Neural cell (in vitro differentiated cells): Measurements from ENCODE around the gene MUC3A. TPM values are rescaled to one million over a fixed set of nuclear protein-coding genes. Genes with fewer than 3 reads are reported as not detected.

Experiments used
- H2AFZ ChIP-seq: fragments of 200-600, 300-800 bp; sonication (generic), shearing (Covaris generic); 2 replicates; pipeline ENCODE4 v1.6.0; 2014; ENCODE audit warnings: low read depth, mild to moderate bottlenecking, antibody characterized with exemption, low read length, moderate library complexity
- H3F3A ChIP-seq: fragments of 200-600 bp; shearing (Covaris generic); 2 replicates; pipeline ENCODE4 v1.6.1; 2016; ENCODE audit warnings: mild to moderate bottlenecking, moderate library complexity, mixed read lengths, antibody characterized with exemption, low read length; ENCODE audit not compliant: insufficient read depth, poor library complexity, severe bottlenecking
- H3K27ac ChIP-seq: fragments of 200-600, 300-800 bp; sonication (generic), shearing (Covaris generic); 2 replicates; pipeline ENCODE4 v1.5.1; 2014; ENCODE audit warnings: mild to moderate bottlenecking, low read length, moderate library complexity
- H3K27me3 ChIP-seq: fragments of 300-800, 200-600 bp; sonication (generic), shearing (Covaris generic); 2 replicates; pipeline ENCODE4 v1.6.0; 2014; ENCODE audit warnings: mild to moderate bottlenecking, low read depth, low read length, moderate library complexity; ENCODE audit not compliant: insufficient read depth
- H3K36me3 ChIP-seq: fragments of 300-800, 200-600 bp; sonication (generic), shearing (Covaris generic); 2 replicates; pipeline ENCODE4 v1.5.1; 2014; ENCODE audit warnings: mild to moderate bottlenecking, antibody characterized with exemption, low read length, moderate library complexity; ENCODE audit not compliant: insufficient read depth
- H3K4me2 ChIP-seq: fragments of 300-800, 200-600 bp; sonication (generic), shearing (Covaris generic); 2 replicates; pipeline ENCODE4 v1.6.0; 2014; ENCODE audit warnings: mild to moderate bottlenecking, low read length
- H3K4me3 ChIP-seq: fragments of 300-800, 200-600 bp; sonication (generic), shearing (Covaris generic); 2 replicates; pipeline ENCODE4 v1.5.1; 2014; ENCODE audit warnings: mild to moderate bottlenecking, low read length, moderate library complexity
- H3K79me2 ChIP-seq: fragments of 200-600 bp; shearing (Covaris generic); replicated peaks from 2 replicates; pipeline ENCODE4 v1.6.0; 2014; ENCODE audit warnings: mild to moderate bottlenecking, low read length, moderate library complexity; ENCODE audit not compliant: insufficient read depth
- H3K9ac ChIP-seq: fragments of 300-800, 200-600 bp; sonication (generic), shearing (Covaris generic); 2 replicates; pipeline ENCODE4 v1.6.1; 2016; ENCODE audit warnings: mild to moderate bottlenecking, low read length, mixed read lengths
- H3K9me2 ChIP-seq: fragments of 200-600 bp; shearing (Covaris generic); 2 replicates; pipeline ENCODE4 v1.6.1; 2016; ENCODE audit warnings: mild to moderate bottlenecking, low read length, mixed read lengths; ENCODE audit not compliant: insufficient read depth
- H3K9me3 ChIP-seq: fragments of 200-600, 300-800 bp; sonication (generic), shearing (Covaris generic); 2 replicates; pipeline ENCODE4 v1.6.1; 2016; ENCODE audit warnings: mild to moderate bottlenecking, mixed run types, low read length, moderate library complexity, mixed read lengths
- H4K20me1 ChIP-seq: fragments of 200-600 bp; shearing (Covaris generic); 2 replicates; pipeline ENCODE4 v1.6.1; 2016; ENCODE audit warnings: mild to moderate bottlenecking, mixed run types; ENCODE audit not compliant: insufficient read depth
- EP300 ChIP-seq: fragments of 450-650 bp; conservative IDR thresholded peaks from 2 replicates; pipeline ENCODE4 v1.6.1; 2014; ENCODE audit warnings: antibody characterized with exemption, mild to moderate bottlenecking, moderate library complexity; ENCODE audit not compliant: poor library complexity, severe bottlenecking
- EZH2 ChIP-seq: fragments of 200-600, 300-800 bp; shearing (Covaris generic), sonication (generic); IDR thresholded peaks from 2 replicates; pipeline ENCODE4 v1.6.1; 2014; ENCODE audit warnings: antibody characterized with exemption, low read length, borderline replicate concordance, mild to moderate bottlenecking; ENCODE audit not compliant: insufficient read depth, poor library complexity, severe bottlenecking
- MXI1 ChIP-seq: fragments of 450-650 bp; conservative IDR thresholded peaks from 2 replicates; pipeline ENCODE4 v1.6.1; 2014; ENCODE audit warnings: antibody characterized with exemption, mild to moderate bottlenecking; ENCODE audit not compliant: poor library complexity, severe bottlenecking
- POLR2AphosphoS5 ChIP-seq: IDR thresholded peaks from 2 replicates; pipeline ENCODE4 v1.6.1; 2012
- RAD21 ChIP-seq: fragments of 450-650 bp; conservative IDR thresholded peaks from 2 replicates; pipeline ENCODE4 v1.6.1; 2014; ENCODE audit warnings: antibody characterized with exemption, mild to moderate bottlenecking, moderate library complexity
- SMC3 ChIP-seq: fragments of 450-650 bp; conservative IDR thresholded peaks from 2 replicates; pipeline ENCODE4 v1.6.1; 2014; ENCODE audit warnings: antibody characterized with exemption, mild to moderate bottlenecking, moderate library complexity; ENCODE audit not compliant: poor library complexity
- TAF1 ChIP-seq: IDR thresholded peaks from 2 replicates; pipeline ENCODE4 v1.6.1; 2012; ENCODE audit warnings: low read depth
- polyA plus RNA-seq: library from polyadenylated mRNA; depleted of rRNA; stranded (reverse); fragments of >200 nt; gene quantifications from 2 replicates; pipeline ENCODE4 v1.2.3, GENCODE V29; 2014
- TF ChIP-seq, protein P1 (sequence below): IDR thresholded peaks from 2 replicates; pipeline ENCODE4 v1.6.1; 2012; ENCODE audit warnings: borderline replicate concordance
- TF ChIP-seq, protein P2 (sequence below): fragments of 450-650 bp; IDR thresholded peaks from 2 replicates; pipeline ENCODE4 v1.5.1; 2014; ENCODE audit warnings: antibody characterized with exemption, mild to moderate bottlenecking, moderate library complexity; ENCODE audit not compliant: poor library complexity, severe bottlenecking

The MUC3A gene
- polyA plus RNA-seq, 1 donor from 2014 or later, result not detected

DNA sequence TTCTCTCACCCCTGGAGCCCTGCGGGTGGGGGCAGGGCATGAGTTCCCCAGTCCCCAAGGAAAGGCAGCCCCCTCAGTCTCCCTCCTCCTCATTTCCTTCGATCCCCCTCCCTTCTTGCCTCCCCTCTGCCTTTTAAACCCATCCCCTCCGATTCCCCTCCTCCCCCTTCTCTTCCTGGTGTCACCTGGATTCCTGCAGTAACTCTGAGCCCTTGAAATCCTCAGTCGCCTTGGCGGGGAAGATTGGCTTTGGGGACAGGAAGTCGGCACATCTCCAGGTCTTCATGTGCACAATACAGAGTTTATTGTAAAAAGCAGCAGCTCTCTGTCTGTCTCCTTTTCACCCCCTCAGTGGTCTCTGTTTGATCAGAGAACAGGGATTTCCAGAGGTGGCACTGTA, 18.7 kb downstream of the MUC3A start:
- H2AFZ ChIP-seq, result no peak overlapping the region
- H3K36me3 ChIP-seq, result no peaks in the 10 kb centered on the region
- H3F3A ChIP-seq, result no peaks in the 10 kb centered on the region
- no peaks in the 10 kb centered on the region for H3K79me2 ChIP-seq
- no peaks in the 10 kb centered on the region for H4K20me1 ChIP-seq
- no peak overlapping the region for H3K4me2 ChIP-seq
- no peak overlapping the region for H3K4me3 ChIP-seq
- no peaks in the 10 kb centered on the region for H3K9me2 ChIP-seq
- no peak for TF ChIP-seq RAD21
- no peak for TF ChIP-seq EP300
- TF ChIP-seq EZH2, result no peak
- no peak for TF ChIP-seq POLR2AphosphoS5
- TF ChIP-seq TAF1, result no peak
- no peak for TF ChIP-seq SMC3
- no peak for TF ChIP-seq MXI1
- TF ChIP-seq, protein P1, sequence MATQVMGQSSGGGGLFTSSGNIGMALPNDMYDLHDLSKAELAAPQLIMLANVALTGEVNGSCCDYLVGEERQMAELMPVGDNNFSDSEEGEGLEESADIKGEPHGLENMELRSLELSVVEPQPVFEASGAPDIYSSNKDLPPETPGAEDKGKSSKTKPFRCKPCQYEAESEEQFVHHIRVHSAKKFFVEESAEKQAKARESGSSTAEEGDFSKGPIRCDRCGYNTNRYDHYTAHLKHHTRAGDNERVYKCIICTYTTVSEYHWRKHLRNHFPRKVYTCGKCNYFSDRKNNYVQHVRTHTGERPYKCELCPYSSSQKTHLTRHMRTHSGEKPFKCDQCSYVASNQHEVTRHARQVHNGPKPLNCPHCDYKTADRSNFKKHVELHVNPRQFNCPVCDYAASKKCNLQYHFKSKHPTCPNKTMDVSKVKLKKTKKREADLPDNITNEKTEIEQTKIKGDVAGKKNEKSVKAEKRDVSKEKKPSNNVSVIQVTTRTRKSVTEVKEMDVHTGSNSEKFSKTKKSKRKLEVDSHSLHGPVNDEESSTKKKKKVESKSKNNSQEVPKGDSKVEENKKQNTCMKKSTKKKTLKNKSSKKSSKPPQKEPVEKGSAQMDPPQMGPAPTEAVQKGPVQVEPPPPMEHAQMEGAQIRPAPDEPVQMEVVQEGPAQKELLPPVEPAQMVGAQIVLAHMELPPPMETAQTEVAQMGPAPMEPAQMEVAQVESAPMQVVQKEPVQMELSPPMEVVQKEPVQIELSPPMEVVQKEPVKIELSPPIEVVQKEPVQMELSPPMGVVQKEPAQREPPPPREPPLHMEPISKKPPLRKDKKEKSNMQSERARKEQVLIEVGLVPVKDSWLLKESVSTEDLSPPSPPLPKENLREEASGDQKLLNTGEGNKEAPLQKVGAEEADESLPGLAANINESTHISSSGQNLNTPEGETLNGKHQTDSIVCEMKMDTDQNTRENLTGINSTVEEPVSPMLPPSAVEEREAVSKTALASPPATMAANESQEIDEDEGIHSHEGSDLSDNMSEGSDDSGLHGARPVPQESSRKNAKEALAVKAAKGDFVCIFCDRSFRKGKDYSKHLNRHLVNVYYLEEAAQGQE, result no peak
- TF ChIP-seq, protein P2, sequence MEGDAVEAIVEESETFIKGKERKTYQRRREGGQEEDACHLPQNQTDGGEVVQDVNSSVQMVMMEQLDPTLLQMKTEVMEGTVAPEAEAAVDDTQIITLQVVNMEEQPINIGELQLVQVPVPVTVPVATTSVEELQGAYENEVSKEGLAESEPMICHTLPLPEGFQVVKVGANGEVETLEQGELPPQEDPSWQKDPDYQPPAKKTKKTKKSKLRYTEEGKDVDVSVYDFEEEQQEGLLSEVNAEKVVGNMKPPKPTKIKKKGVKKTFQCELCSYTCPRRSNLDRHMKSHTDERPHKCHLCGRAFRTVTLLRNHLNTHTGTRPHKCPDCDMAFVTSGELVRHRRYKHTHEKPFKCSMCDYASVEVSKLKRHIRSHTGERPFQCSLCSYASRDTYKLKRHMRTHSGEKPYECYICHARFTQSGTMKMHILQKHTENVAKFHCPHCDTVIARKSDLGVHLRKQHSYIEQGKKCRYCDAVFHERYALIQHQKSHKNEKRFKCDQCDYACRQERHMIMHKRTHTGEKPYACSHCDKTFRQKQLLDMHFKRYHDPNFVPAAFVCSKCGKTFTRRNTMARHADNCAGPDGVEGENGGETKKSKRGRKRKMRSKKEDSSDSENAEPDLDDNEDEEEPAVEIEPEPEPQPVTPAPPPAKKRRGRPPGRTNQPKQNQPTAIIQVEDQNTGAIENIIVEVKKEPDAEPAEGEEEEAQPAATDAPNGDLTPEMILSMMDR, result no peak
- H3K27ac ChIP-seq, result no peak overlapping the region
- H3K9me3 ChIP-seq, result no peaks in the 10 kb centered on the region
- H3K27me3 ChIP-seq, result peaks cover 51% of the 10 kb centered on the region
- no peak overlapping the region for H3K9ac ChIP-seq

DNA sequence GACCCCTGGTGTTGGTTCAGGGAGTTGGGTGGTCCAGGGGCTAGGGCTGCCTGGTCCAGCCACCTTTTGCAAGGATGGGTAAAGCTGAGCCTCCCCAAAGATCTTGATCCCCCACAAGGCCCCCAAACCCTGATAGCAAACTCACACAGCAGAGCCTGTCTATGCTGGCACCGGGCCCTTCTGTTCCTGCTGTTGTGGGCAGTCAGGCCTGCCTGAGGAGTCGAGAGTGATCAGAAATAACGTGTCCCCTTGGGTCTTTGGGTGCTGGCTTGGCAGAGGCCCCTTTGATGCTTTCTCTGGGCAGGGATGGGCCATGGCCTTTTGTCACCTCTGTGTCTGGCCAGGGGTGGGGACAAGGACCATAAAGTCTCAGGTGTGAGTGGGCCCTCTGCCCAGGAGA, 19.3 kb downstream of the MUC3A start:
- H3K4me2 ChIP-seq, result no peak overlapping the region
- TF ChIP-seq EP300 (no peak), TAF1 (no peak), MXI1 (no peak), SMC3 (no peak), EZH2 (no peak), RAD21 (no peak), POLR2AphosphoS5 (no peak)
- TF ChIP-seq, protein P2, result no peak
- TF ChIP-seq, protein P1, result no peak
- peaks cover 51% of the 10 kb centered on the region for H3K27me3 ChIP-seq
- no peak overlapping the region for H2AFZ ChIP-seq
- no peaks in the 10 kb centered on the region for H4K20me1 ChIP-seq
- H3K79me2 ChIP-seq, result no peaks in the 10 kb centered on the region
- H3K36me3 ChIP-seq, result no peaks in the 10 kb centered on the region
- no peaks in the 10 kb centered on the region for H3F3A ChIP-seq
- no peak overlapping the region for H3K9ac ChIP-seq
- H3K4me3 ChIP-seq, result no peak overlapping the region
- H3K27ac ChIP-seq, result no peak overlapping the region
- H3K9me3 ChIP-seq, result no peaks in the 10 kb centered on the region
- H3K9me2 ChIP-seq, result no peaks in the 10 kb centered on the region
